Adrenal gland (tissue), 5 donors: ENCODE data around the gene HHIPL1.

Source experiments
- POLR2A ChIP-seq, 2 donors: fragments of 450-650 bp; IDR thresholded peaks; one replicate each; pipeline ENCODE4 v1.6.1; 2017; ENCODE audit warnings: antibody characterized with exemption in 2 of 2, mild to moderate bottlenecking in 2 of 2, moderate library complexity in 1 of 2
- TF ChIP-seq, protein P1 (sequence below), 6 experiments: fragments of 450-650 bp in 4 of 6; fragments of 200-600 bp in 2 of 6; sonication (generic) in 1 of 6; IDR thresholded peaks; 1 replicate in 5 of 6; 2 replicates in 1 of 6; pipeline versions ENCODE4 v1.5.1 to v1.8.0; 2016 to 2021; ENCODE audit warnings: antibody characterized with exemption in 6 of 6, mild to moderate bottlenecking in 2 of 6, moderate library complexity in 1 of 6
- donor health status: DM: no; HTN: no; CAD: no.

DNA sequence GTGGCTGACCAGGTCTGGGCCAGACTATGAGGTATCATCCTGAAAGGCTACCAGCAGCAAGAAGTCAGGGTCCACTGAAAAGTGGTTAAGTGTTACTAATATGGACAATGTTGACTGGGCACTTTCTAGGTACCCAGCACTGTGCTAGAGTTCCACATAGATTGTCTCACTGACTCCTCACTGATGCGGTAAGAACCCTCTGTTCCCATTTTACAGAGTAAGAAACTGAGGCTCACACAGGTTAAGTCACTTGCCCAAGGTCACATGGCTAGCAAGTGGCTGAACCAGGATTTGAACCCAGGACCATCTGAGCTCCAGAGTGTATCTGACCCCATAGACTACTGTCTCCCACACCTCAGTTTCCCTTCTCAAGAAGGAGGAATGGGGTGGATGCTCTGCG is 36.3 kb upstream of the HHIPL1 start:
- TF ChIP-seq, protein P1, sequence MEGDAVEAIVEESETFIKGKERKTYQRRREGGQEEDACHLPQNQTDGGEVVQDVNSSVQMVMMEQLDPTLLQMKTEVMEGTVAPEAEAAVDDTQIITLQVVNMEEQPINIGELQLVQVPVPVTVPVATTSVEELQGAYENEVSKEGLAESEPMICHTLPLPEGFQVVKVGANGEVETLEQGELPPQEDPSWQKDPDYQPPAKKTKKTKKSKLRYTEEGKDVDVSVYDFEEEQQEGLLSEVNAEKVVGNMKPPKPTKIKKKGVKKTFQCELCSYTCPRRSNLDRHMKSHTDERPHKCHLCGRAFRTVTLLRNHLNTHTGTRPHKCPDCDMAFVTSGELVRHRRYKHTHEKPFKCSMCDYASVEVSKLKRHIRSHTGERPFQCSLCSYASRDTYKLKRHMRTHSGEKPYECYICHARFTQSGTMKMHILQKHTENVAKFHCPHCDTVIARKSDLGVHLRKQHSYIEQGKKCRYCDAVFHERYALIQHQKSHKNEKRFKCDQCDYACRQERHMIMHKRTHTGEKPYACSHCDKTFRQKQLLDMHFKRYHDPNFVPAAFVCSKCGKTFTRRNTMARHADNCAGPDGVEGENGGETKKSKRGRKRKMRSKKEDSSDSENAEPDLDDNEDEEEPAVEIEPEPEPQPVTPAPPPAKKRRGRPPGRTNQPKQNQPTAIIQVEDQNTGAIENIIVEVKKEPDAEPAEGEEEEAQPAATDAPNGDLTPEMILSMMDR (IDR thresholded peaks at IDR 0.05): no peak
- no peak for TF ChIP-seq POLR2A (IDR thresholded peaks at IDR 0.05)
